Measurements from ENCODE around the gene SHC1. TPM values are rescaled to one million over a fixed set of nuclear protein-coding genes. Genes with fewer than 3 reads are reported as not detected.

The SHC1 gene, protein sequence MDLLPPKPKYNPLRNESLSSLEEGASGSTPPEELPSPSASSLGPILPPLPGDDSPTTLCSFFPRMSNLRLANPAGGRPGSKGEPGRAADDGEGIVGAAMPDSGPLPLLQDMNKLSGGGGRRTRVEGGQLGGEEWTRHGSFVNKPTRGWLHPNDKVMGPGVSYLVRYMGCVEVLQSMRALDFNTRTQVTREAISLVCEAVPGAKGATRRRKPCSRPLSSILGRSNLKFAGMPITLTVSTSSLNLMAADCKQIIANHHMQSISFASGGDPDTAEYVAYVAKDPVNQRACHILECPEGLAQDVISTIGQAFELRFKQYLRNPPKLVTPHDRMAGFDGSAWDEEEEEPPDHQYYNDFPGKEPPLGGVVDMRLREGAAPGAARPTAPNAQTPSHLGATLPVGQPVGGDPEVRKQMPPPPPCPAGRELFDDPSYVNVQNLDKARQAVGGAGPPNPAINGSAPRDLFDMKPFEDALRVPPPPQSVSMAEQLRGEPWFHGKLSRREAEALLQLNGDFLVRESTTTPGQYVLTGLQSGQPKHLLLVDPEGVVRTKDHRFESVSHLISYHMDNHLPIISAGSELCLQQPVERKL
- 10 to 100 TPM; 71.9 to 91.5 (median 80.8) TPM for polyA plus RNA-seq (ENCODE audit: insufficient read length in 4 of 4)

GRCh38 chr1:154970631-154971340 lies at the start of gene SHC1:
Gene SHC1 (minus strand): TSS chr1:154970747. CDS start chr1:154970526, 221 bp downstream.
- peak in 3 of 4 donors; percentile 65 to 88 (median 84) for DNase-seq (ENCODE audit: low read depth in 4 of 4, low spot score in 2 of 4)

DNA sequence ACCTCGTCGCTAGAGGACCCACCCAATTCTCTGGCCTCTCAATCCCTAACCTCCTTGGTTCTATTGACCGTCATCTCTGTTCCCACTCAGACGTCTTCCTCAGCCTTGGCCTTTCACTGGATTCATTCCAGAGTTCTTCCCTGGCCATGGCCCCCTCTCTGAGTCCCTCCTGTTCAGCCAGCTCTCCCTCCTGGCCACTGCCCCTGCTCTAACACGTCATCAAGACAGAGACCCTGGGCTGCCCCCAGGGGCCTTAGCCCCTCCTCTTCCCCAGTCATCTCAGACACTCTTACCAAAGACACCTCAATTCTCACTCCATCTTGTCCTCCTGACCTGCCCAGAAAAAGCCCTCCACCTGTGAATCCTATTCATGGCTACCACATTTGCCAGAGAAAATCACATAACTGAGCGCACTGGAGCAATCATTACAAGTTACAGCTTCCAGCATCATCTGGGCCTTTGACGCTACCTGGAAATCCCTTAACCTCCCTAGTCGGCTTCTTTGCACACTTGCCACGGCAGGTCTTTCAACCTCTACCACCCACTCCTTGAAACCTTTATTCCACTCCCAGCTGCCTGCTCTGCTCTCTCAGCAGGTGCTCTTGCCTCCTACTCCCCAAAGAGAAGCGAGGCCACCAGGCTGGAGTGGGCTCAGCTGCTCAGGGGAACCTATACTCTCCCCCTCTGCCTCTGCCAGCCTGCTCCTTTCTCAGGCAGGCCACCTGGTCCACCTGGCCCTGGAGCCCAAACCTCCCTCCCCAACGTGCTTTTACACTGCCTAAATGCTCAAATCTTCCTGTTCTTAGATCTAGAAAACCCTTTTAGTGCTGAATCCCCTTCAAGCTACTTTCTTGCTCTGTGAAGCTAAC lies 49.1 kb upstream of the SHC1 start:
- DNase-seq (ENCODE audit: low read depth in 4 of 4, low spot score in 2 of 4): no peak

- no peak for DNase-seq (ENCODE audit: low read depth in 4 of 4, low spot score in 2 of 4)
Observed at GRCh38 chr1:155018617-155019348, 48.2 kb upstream of the SHC1 start.

DNA sequence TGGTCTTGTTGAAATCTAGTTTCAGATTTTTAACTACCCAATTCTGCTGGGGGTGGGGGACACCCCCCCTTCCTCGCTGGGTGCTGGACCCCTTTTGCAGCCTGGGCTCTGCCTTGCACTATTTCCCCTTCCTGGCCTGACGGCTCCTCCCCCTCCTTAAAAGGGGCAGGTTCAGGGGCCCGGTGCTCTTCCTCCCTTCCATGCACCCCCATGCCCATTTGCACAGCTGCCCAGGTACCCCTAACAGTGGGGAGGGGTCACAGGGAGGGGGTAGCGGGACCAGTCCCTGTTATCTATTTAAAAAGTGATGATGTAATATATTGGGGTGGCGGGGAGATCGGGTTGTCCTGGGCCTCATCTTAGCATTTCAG lies 47.4 kb upstream of the SHC1 start:
- no peak for DNase-seq (ENCODE audit: low read depth in 4 of 4, low spot score in 2 of 4)

GRCh38 chr1:155017041-155017945 lies 46.7 kb upstream of the SHC1 start:
- DNase-seq (ENCODE audit: low read depth in 4 of 4, low spot score in 2 of 4): peak in 3 of 4 donors; percentile 64 to 78 (median 71)

- DNase-seq (ENCODE audit: low read depth in 4 of 4, low spot score in 2 of 4): no peak
Observed at GRCh38 chr1:155016231-155016831, 45.8 kb upstream of the SHC1 start.

DNA sequence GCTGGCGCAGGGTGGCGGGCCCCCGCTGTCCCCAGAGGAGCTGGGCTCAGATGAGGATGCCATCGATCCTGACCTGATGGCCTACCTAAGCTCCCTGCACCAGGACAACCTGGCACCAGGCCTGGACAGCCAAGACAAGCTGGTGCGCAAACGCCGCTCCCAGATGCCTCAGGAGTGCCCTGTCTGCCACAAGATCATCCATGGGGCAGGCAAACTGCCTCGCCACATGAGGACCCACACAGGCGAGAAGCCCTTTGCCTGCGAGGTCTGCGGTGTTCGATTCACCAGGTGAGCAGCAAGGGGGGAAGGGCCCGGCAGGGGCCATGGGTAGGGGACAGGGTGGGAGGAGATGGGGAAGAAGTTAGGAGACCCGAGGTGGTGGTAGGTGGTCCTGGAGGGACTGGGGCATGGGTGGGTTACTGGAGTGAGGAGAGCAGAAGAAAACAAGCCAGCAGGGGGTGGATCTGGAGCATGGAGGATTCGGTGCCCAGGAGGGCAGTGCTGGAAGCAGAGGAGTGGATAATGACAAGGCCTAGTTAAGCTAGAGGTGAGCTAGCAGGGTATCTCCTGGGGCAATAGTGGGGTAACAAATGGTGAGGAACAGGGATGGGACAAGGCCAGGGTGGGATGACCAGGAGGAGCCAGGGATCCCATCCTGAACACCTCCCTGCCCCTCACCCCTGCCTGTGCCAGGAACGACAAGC lies 45.1 kb upstream of the SHC1 start:
- no peak for DNase-seq (ENCODE audit: low read depth in 4 of 4, low spot score in 2 of 4)

GRCh38 chr1:155014709-155015508 lies 44.4 kb upstream of the SHC1 start:
- DNase-seq (ENCODE audit: low read depth in 4 of 4, low spot score in 2 of 4): no peak

DNA sequence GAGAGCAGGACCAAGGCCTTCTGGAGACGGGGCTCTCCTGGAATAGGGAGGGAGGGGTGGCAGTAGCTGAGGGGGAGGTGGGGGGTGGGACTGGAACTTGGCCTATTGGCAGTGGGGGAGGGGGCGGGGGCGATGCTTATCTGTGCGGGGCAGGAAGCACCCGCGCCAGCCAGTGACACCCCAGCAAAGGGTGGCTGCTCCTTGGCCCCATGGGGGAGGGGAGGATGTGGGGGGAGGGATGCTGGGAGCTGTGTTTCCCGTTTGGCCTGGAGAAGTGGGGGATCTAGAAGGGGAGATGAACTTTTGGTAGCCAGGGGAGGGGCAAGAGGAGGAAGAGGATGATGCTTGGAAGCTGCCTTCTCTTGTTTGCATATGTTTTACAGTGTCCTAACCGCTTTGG lies 43.1 kb upstream of the SHC1 start:
- DNase-seq (ENCODE audit: low read depth in 4 of 4, low spot score in 2 of 4): no peak

GRCh38 chr1:155012776-155013602 lies 42.4 kb upstream of the SHC1 start:
- no peak for DNase-seq (ENCODE audit: low read depth in 4 of 4, low spot score in 2 of 4)

GRCh38 chr1:155012026-155012546 lies 41.5 kb upstream of the SHC1 start:
- DNase-seq (ENCODE audit: low read depth in 4 of 4, low spot score in 2 of 4): no peak

DNA sequence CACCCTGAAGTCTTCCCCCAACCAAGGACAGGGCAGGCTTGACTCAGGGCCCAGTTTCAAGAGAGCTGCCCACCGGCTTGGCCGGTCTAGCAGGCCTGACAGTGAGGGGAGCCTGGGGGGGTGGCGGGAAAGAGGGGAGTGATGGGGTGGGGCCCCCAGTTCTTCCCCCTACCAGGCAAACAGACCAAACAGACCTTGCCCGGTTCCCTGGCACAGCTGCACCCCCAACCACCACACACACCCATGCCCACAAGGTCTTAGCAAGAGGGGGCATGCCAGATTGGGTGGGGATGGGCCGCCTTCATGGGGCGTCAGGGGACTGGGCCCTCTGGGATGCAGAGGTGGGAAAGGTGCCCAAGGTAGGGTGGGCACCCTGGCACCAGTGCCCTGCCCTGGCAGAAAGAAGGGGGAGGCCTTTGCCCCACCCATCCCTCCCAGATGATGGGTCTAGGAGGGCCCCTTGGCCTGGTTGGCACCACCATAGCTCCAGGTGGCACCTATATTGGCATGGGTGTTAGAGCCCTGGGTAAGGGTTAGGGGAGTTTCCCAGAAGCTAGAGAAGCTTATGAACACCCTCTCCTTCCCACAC lies 41.0 kb upstream of the SHC1 start:
- no peak for DNase-seq (ENCODE audit: low read depth in 4 of 4, low spot score in 2 of 4)

DNA sequence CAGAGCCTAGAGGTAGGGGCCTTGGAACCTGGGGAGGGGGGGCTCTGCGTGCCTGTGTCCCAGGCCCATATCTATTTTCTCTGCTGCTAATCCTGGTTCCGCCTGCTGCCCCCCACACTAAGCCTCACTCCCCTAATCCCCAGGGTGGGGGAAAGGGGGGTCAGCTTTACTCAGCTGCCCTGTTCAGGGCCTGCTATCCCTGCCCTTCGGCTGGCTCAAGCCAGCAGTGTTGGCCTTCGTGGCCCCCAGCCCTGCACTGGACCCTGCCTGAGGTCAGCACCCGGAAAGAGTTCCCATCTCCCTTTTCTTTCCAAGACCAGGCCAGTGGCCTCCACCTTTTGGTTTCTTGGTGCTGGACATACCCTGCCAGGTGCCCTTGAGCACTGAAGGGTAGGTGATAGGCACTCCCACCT lies 40.5 kb upstream of the SHC1 start:
- no peak for DNase-seq (ENCODE audit: low read depth in 4 of 4, low spot score in 2 of 4)

DNA sequence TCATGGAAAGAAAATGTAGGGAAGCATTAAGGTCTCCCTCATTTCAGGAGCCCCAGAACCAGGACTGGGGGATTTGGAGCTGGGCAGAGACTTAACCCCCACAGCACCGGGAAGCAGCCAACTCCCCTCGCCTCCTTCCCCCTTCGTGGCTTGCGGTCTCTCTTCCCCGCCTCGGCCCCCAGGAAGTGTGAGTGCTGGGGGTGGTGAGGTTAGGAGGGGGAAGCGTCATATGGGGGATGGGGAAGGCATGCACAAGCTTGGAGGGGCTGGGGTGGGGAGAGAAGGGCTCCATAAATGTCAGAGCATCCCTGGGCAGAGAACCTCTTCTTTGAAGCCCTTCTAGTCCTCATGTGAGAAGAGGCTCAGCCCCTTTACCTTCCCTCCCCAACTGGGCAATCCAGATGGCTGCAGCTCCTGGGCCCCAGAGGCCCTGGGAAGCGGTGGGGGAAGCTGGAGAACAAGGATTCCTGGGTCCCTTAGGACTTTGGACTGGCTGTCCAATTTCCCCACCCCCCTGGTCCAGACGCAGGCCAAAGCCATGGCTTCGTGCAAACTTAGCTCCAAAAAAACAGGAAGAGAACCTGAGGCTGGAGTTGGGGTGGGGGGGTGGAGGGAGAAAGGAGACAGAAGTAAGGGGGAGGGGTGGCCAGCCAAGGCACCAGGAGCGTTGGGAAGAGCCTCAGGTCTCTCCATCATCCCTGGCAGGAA lies 39.8 kb upstream of the SHC1 start:
- DNase-seq (ENCODE audit: low read depth in 4 of 4, low spot score in 2 of 4): no peak

DNA sequence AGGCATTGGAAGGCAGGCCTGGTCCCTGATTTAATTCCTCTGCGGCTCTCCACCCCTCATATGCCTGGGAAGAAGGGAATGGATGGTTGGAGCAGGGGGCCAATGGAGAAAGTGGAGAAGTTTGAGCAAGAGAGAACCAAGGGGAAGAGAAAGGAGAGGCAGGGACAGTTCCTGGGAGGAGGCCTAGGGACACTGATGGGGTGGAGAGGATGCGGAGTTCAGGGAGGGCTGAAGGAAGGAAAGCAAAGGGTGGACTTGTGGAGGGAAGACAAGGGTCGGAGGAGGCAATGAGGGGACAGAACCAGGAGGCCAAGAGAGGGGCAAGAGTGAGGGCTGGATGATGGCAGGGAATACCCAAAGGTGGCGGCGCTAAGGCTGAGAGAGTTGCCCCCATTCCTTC lies 39.2 kb upstream of the SHC1 start:
- no peak for DNase-seq (ENCODE audit: low read depth in 4 of 4, low spot score in 2 of 4)

Data from left renal cortex interstitium (tissue), 4 donors.